GM18868 (cell line): ENCODE measurements around the gene DOCK2.

Source experiments
- ATAC-seq: cut with Tn5 transposase; IDR thresholded peaks from one replicate; pipeline ENCODE4 v1.9.1; 2021; ENCODE audit warnings: mild to moderate bottlenecking, moderate library complexity; ENCODE audit not compliant: unreplicated experiment

The DOCK2 gene

DNA sequence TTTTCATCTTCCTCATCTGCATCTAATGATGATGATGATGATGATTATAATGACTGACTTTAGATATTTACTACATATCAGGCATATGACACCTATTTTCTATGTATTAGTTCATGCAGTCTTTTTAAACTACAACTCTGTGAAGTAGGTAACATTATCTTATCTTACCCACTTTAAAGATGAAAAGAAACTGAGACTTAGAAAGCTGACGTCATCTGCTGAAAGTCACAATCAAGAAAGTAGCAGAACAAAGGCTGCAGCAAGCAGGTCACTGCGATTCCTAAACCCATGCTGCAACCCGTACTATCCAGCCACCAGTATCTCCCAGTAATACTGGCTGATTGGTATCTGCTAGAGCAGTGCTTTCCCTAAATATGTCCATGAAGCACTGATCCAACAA, 383.3 kb downstream of the DOCK2 start:
- no peak for ATAC-seq

DNA sequence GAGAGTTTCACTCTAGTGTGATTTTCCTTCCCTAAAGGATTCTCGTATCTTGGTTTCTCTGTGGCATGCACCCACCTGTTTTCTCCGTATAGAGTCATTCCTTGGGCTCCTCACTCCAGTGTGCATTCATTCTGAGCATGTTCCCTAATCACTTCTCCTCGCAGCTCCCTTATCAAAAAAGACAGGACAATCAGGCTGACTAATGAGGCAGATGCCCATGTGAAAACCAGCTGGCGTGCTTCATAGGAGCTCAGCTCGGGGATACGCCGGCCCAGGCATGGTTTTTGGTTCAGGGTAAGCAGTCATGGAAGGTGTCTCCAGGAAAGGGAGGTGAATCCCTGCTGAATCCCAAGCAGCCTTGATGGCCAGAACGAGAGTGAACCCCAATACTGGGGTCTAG, 384.4 kb downstream of the DOCK2 start:
- no peak for ATAC-seq

DNA sequence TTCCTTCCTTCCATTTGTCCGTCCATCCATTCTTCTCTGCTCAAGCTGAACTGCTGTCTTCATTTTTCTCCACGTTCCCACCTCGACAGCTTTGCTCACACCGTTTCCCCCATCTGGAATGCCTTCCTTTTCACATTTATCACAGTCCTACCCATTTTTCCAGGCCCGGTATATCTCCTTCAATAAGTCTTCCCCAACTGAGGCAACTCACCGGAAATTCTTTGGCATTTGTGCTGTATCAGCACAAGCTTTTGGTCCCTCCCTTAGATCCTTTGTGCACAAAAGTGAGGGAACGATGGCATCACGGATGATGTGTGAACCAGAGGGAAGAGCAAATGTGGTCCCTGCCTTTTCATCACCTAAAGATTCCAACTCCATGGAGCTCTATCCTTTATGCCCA, 388.8 kb downstream of the DOCK2 start:
- no peak for ATAC-seq

DNA sequence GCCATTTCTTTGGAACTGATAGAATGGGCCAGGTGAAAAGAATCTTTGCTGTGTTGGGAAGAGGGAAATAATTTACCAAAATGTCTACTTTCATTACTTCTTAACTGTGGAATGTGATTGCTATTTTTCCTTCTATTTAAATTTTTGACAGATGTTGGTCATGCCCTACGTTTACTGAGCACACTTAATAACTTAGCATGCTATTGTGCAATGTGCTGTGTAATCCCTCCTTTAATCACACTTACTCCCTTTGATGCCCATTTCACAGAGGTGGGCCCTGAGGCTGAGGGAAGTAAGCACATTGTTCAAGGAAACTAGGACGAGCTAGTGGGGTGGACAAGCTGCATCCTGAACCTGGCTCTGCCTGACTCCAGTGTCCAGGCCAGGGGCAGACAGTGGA, 391.0 kb downstream of the DOCK2 start:
- no peak for ATAC-seq

DNA sequence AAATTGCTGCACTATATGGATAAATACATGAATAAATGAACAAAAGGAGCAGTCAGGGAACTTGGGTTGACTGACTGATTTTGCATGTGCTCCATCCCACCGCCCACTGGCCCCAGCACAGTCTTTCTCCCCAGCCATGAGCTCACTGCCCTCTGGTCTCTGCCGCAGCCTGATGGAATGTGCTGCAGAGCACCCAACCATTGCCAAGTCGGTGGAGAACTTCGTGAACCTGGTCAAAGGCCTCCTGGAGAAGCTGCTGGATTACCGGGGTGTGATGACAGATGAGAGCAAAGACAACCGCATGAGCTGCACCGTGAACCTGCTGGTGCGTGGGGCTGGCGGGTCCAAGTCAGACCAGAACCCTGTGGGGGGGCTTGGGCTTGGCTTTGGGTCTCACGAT, 397.2 kb downstream of the DOCK2 start:
- ATAC-seq, result no peak

DNA sequence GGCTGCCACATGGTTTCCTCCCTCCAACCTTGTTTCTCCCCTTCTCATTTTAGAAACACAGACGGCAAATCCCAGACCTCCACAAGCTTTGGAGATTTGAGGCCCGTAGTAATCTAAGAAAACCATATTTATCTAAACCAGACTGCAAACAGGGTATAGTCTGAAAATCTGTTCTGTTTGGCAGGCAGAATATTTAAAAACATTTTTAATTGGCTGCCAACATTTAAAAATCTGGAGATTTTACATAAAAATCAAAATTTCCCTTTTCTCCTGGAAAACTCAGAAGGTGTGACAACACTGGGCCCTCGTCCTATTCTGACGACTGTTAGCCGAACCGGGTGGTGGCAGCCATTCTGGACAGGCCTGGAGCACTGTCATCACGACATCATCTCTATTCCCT, 401.2 kb downstream of the DOCK2 start:
- ATAC-seq, result no peak

DNA sequence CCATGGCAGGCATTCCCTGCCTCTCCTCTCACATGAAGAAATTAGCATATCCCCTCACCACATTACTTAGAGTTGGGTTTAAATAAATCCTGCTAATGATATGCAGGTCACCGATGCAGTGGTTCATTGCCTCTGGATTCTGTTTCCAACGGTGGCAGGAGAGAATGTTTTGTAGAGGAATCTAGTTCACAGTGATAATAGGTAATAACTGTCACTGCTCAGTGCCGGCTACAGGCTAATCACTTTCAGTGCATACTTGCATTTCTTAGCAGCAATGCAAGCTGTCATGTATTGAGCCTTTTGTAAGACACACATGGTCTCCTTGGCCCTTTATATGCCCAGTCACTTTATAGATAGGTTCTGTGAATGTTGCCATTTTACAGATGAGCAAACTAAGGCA, 402.8 kb downstream of the DOCK2 start:
- no peak for ATAC-seq

DNA sequence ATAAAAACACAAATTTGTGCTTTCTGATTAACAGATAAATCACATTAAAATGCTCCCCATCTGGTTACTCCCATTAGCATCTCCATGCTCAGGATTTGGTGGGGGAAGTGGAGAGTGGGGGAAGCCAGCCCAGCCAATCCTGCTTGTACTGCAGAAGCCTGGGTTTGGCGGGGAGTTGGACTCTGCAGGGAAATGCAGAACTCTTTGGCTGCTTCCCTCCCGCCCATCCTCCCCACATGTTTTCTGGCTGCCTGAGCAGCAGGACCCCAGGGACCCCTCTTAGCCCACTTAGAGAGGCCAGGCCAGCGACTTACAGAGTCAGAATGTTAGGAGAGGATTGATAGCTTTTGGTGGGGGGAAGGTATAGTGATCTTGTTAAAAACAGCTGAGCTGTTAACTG, 409.2 kb downstream of the DOCK2 start:
- no peak for ATAC-seq

DNA sequence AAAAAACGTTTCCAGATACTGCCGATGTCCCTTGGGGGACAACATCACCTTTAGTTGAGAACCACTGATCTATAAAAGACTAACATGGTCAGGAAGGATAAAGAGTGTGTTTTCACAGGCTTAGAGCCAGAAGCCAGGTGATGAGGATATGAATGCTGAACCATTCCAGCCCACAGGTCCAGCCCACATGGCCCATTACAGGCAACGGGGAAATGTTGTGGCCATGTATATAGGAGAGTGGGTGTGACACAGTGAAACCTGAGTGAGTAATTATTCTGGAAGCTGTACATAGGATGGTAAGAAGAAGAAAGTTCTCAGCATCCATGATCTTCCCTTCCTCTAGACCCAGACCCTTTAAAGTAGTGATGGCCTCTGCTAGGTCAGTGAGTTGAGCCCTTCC, 412.6 kb downstream of the DOCK2 start:
- no peak for ATAC-seq

DNA sequence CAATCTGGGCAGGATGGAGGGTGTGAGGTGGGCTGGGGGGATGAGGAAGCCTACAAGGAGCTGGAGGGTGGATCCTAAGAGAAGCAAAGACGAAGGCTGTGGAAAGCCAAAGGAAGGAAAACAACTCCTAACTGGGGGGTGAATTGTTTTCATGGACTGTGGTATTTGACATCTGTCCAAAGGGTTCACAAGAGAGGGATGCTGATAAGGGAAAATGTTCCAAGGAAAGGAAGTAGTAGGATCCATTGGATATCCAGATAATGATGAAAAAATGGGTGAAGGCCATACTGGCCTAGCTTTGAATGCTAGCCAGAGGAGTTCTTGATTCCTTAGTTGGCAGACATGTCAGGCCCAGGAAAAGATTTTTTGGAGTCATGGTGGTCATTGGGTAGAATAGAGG, 416.8 kb downstream of the DOCK2 start:
- no peak for ATAC-seq

DNA sequence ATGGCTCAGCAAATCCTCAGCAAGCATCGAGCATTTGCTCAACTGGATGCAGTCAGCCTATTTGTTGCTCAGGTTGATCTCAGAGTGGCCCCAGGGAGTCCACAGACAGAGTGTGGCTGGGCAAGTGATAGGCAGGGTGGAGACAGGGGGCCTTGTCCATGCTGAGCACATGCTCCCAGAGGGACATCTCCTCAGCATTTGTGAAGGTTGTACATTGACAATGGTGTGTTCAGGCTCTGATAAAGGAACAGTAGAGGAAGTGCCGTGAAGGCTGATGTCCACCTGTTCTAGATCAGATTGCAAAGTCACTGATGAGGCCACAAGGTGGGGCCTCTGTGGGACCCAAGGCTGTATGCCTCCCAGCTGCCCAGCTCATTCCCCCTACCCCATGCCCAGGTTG, 418.5 kb downstream of the DOCK2 start:
- no peak for ATAC-seq

DNA sequence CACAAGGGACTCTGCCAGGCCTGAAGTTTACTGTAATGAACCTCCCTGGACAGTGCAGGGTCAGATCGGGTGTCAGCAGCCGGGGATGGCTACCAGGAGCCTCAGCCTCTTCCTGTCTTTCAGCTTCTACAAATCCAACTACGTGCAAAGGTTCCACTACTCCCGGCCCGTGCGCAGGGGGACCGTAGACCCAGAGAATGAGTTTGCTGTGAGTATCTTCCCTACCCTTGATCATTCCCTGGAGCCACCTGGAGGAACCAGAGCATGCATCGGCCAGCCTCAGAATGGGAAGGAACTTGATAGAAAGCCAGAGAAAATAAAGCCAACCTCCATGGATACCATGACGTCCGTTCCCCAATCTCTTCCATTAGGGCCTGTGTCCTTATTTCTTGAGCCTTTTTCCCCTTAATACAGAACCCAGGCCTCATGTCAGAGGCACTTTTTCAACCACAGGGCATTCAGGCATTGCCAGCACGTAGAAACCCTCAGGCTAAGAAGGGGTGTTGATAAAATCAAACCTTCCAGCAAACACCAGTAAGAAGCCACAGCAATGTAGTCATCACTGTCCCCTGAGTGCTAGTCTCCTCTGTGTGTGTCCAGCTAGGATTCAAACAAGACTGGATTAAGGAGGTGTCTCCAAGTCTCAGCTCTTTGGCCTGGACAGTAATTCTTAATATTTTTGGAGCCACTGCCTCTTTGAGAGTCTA, 419.6 kb downstream of the DOCK2 start:
- no peak for ATAC-seq

DNA sequence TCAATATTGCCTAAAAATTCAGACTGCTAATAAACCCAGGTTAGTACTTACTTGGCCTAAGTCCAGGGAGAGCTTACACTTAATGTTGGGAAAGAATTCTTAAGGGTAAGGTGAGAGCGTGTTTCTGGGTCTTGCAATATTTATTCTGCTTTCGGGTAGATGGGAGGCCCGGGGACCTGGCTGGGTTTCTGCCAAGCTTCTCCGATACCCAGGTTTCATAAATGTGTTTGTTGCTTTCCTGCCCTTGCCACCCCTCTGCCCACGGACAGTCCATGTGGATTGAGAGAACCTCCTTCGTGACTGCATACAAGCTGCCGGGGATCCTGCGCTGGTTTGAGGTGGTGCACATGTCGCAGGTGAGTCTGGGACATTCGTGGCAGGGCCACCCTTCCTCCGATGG, 420.2 kb downstream of the DOCK2 start:
- no peak for ATAC-seq

DNA sequence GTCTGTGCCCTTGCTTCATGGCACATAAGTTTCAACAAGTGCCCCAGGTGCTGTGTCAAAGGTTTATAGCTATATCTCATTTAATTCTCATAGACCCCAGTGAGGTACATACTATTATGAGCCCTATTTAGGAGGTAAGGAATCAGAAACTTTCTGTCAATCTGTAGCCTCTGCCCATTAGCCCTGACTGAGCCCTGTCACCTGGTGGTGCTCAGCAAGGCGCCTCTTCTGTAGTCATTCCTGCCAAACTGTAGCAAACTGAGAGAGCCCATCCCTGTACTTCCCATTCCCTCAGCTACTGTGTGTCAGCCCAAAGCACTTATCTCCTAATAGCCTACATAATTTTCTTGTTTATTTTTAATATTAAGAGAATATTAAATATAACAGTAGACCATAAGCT, 422.1 kb downstream of the DOCK2 start:
- ATAC-seq, result no peak

DNA sequence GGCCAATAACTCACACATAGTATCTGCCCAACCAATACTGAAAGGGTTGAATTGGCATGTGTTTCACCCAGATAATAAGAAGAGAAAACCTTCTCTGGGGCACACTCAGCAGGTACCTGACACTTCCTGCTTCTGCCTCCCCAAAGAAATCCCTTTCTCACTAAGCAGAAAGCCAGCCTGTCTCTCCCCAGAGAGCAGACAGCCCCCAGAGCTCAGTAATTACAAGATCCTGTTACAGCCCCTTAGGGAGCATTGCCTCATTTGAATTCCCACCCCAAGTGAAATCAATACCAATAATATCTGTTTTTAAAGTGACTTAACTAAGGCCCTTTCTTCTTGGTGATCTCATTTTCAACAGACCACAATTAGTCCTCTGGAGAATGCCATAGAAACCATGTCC, 430.1 kb downstream of the DOCK2 start:
- ATAC-seq, result no peak

DNA sequence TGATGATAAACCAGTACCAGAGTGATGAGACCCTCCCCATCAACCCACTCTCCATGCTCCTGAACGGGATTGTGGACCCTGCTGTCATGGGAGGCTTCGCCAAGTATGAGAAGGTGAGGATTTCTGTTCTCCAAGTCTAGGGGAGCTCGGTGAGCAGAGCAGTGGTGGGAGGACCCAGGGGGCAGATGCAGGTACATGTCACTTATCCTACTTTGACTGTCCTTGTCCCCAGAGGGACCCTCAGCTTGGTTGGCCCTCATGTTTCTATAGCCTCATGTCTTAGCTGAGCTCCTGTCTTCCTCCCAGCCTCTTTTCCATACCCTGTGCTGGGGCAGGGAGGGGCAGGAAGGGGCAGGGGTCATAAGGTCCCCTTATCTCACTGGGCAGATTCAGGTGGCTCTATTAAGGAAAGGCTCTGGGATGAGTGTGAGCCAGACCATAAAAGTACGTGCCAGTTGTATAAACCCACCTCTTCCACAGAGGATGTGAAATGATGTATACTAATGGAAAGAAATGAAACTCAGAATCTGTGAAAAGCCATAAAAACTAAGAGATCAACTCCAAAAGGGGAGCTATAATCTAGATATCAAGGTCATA, 430.6 kb downstream of the DOCK2 start:
- ATAC-seq, result no peak

DNA sequence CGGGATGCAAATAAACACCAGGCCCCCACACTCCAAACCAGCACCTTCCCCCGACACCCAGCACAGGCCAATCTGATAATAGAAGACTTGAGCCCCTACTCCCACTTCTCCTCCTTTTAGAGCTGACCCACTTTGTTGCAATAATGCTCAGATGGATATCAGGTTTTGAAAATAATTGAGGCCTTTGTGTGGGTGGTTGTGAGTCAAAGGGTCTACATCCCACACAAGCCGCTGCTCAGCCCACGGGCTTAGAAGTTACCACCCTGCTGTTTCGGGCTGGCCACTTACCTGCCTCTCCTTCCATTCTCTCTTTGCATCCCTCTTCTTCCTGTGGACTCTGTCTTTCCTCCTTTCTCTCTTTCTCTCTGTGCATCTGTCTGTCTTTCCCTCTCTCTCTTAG, 432.4 kb downstream of the DOCK2 start:
- no peak for ATAC-seq

DNA sequence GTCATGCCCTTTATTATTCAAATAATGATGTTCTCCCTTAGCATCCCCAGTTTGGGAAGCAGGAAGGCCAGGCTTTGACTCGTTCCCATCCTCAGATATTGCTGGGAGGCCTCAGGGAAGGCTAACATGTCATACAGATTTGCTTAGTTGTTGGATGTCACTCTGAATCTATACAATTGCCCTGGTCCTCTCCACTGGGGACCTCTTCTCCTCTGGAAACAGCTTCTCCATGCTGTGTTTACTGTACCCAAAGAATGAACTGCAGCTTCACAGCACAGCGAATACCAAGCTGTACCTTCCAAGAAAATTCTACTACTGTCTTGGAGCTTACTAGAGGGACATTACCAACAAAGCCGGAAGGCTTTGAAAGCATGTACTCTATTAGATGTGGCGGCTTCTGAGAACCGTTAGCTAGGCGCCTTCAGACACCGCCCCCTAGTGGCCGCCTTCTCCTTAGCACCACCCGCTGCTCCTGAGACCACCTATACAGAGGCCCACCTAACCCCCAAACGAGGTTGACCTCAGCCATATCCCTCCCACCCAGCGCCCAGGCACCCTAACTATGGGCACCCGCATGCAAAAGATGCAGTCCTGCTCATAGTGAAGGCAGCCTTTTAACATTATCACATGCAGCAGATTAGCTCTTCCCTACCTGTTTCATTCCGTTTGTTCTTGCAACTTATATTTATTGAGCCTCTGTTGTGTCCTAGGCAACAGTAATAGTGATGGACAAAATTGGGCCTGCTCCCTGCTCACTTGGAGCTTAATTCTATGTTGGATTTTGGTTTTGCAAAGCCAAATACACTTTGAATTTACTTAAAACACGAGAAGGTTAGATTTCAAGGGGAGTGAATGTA, 433.7 kb downstream of the DOCK2 start:
- no peak for ATAC-seq

DNA sequence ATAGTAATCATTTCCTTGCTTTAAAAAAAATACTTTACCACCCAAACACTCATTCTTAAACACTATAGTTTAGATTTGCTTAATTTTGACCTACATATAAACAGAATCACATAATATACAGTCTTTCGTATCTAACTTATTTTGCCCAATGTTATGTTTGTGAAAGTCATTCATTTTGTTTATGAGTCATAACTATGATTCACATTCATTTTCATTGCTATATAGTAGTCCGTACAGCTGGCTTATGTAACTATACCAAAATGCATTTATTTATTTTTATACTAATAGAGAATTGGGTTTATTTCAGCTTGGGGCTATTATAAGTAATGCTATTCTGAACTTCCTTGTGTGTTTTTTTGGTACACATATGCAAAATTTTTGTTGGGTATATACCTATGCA, 434.7 kb downstream of the DOCK2 start:
- no peak for ATAC-seq

DNA sequence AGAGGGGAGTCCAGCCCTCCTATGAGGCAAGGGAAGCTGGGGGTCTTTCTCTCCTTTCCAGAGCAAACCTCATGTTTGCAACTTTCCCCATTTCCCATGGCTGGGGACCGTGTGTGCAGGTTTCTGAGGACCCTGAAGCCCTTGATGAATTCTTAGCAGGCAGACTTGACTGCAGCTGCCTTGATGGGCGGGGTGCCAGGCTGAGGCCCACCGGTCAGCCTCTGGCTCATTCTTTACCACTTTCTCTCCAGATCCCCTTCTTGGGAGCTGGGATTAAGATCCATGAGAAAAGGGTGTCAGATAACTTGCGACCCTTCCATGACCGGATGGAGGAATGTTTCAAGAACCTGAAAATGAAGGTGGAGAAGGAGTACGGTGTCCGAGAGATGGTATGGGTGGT, 438.6 kb downstream of the DOCK2 start:
- no peak for ATAC-seq

DNA sequence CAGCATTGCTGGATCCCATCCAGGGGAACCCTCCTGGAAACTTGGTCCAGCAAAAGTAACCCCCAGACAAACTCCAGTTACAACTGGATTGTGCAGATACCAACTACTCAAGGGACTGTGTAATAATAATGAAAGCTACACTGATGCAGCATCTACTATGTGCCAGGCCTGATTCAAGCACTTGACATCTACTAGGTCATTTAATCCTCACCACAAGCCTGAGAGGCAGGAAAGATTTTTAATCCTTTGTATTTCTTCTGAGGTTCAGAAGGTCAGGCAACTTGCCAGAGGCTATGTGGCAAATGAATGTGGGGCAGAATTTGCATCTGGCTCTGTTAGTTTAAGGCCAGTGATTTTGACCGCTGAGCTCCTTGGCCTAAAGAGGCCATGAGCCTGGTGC, 439.1 kb downstream of the DOCK2 start:
- ATAC-seq, result no peak

DNA sequence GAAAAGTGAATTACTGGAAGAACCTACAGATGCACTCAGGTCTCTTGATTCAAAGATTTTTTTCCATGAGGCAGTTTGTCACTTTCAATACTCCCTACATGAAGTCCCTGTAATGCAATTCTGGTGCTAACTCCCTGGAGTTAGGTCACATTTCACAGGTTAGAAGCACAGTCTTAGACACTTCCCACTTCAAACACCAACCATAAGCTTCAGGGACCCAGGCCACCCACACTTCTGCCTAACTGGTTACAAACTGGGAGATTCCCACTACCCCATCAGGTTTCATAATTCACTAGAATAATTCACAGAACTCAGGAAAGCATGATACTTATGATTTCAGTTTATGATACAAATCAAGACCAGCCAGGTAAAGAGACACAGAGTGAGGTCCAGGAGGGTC, 439.7 kb downstream of the DOCK2 start:
- no peak for ATAC-seq
